HUES64 (cell line): ENCODE results near the gene SLC35F6.
"Not testable (repeated sequence)": the region's sequence is repeated elsewhere in the genome, so short reads cannot be mapped to it uniquely, and the experiment has no call there.

ENCODE experiments used
- H3K27ac ChIP-seq: 2 replicates; pipeline ENCODE4 v1.7.0; 2013; ENCODE audit warnings: low read depth, low read length, inconsistent platforms
- H3K27me3 ChIP-seq: 2 replicates; pipeline ENCODE4 v1.6.1; 2013; ENCODE audit warnings: mild to moderate bottlenecking, low read length; ENCODE audit not compliant: insufficient read depth
- H3K36me3 ChIP-seq: 2 replicates; pipeline ENCODE4 v1.6.1; 2013; ENCODE audit warnings: mild to moderate bottlenecking, low read length; ENCODE audit not compliant: insufficient read depth
- H3K4me1 ChIP-seq: 2 replicates; pipeline ENCODE4 v1.6.1; 2013; ENCODE audit warnings: mild to moderate bottlenecking, low read length, moderate library complexity; ENCODE audit not compliant: insufficient read depth
- H3K4me3 ChIP-seq: 2 replicates; pipeline ENCODE4 v1.5.1; 2013; ENCODE audit warnings: mild to moderate bottlenecking, low read length, moderate library complexity
- H3K9ac ChIP-seq: 2 replicates; pipeline ENCODE4 v1.6.1; 2013; ENCODE audit warnings: mild to moderate bottlenecking, low read depth, low read length
- H3K9me3 ChIP-seq: 2 replicates; pipeline ENCODE4 v1.6.1; 2013; ENCODE audit warnings: low read depth, low read length; ENCODE audit not compliant: insufficient read depth
- WGBS: fragments of 150-250, 120-280 bp; methylation state at CpG from one replicate; pipeline ENCODE4 v1.1.7; 2013; ENCODE audit warnings: missing lambda C conversion rate; 5-methylcytosine and 5-hydroxymethylcytosine counted together

Gene SLC35F6

GRCh38 chr2:26811791-26812694, 48.0 kb downstream of the SLC35F6 start:
- Histone ChIP-seq H3K9ac (no peak overlapping the region), H3K4me1 (peaks cover 3% of the 10 kb centered on the region; the same call in 1 of the 2 replicates), H3K4me3 (no peak overlapping the region), H3K9me3 (no peaks in the 10 kb centered on the region), H3K27ac (no peak overlapping the region), H3K36me3 (no peaks in the 10 kb centered on the region), H3K27me3 (no peaks in the 10 kb centered on the region)
- 78% methylated on average over 14 of the region's 14 CpGs for WGBS

DNA sequence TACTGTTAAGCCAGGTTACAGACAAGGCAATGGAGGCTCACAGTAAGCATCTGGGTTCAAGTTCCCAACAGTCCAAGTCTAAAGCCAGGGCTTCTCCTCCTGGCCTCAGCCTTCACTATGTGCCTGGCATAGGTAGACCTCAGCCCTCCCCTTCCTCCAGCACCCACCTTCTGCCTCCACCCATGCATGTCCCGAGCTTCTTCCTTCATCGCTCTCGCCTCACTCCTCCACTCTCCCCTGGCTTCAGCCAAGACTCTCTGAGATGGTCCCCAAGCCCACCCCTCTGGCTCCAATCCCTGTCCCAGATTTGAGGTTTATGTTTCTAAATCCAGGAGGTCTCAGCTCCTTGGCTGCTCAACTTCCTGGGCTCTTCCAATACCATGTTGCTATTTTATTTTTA, 48.6 kb downstream of the SLC35F6 start:
- no peak overlapping the region for H3K4me3 ChIP-seq
- WGBS: 91% methylated on average over 3 of the region's 3 CpGs
- no peak overlapping the region for H3K9ac ChIP-seq
- peaks cover under 1% of the 10 kb centered on the region; the same call in 1 of the 2 replicates for H3K4me1 ChIP-seq
- no peaks in the 10 kb centered on the region for H3K27me3 ChIP-seq
- no peaks in the 10 kb centered on the region for H3K36me3 ChIP-seq
- no peak overlapping the region for H3K27ac ChIP-seq
- no peaks in the 10 kb centered on the region for H3K9me3 ChIP-seq

GRCh38 chr2:26814072-26814765, 50.1 kb downstream of the SLC35F6 start:
- 97% methylated on average over 52 of the region's 52 CpGs for WGBS

GRCh38 chr2:26816893-26817292, 52.8 kb downstream of the SLC35F6 start:
- no peak overlapping the region for H3K9ac ChIP-seq
- H3K27me3 ChIP-seq: no peaks in the 10 kb centered on the region
- 68% methylated on average over 3 of the region's 3 CpGs for WGBS
- H3K27ac ChIP-seq: no peak overlapping the region
- H3K4me3 ChIP-seq: no peak overlapping the region
- no peaks in the 10 kb centered on the region; the same call in 1 of the 2 replicates for H3K4me1 ChIP-seq
- H3K36me3 ChIP-seq: no peaks in the 10 kb centered on the region
- no peaks in the 10 kb centered on the region for H3K9me3 ChIP-seq

More at GRCh38 chr2:26814072-26814765, 50.1 kb downstream of the SLC35F6 start:
- H3K27ac ChIP-seq, H3K9ac ChIP-seq, H3K36me3 ChIP-seq, H3K4me3 ChIP-seq, H3K27me3 ChIP-seq, H3K9me3 ChIP-seq, H3K4me1 ChIP-seq: not testable (repeated sequence)

- H3K36me3 ChIP-seq: no peaks in the 10 kb centered on the region
- no peak overlapping the region for H3K4me3 ChIP-seq
- H3K9ac ChIP-seq: no peak overlapping the region
- no peak overlapping the region for H3K27ac ChIP-seq
- WGBS: 93% methylated on average over 5 of the region's 5 CpGs
- no peaks in the 10 kb centered on the region for H3K4me1 ChIP-seq
- no peaks in the 10 kb centered on the region for H3K9me3 ChIP-seq
- no peaks in the 10 kb centered on the region for H3K27me3 ChIP-seq
Measured at GRCh38 chr2:26818255-26818654, 54.2 kb downstream of the SLC35F6 start.

GRCh38 chr2:26818972-26819371, 54.9 kb downstream of the SLC35F6 start:
- Histone ChIP-seq H3K4me3 (no peak overlapping the region), H3K27me3 (no peaks in the 10 kb centered on the region)
- WGBS: 89% methylated on average over 6 of the region's 6 CpGs

DNA sequence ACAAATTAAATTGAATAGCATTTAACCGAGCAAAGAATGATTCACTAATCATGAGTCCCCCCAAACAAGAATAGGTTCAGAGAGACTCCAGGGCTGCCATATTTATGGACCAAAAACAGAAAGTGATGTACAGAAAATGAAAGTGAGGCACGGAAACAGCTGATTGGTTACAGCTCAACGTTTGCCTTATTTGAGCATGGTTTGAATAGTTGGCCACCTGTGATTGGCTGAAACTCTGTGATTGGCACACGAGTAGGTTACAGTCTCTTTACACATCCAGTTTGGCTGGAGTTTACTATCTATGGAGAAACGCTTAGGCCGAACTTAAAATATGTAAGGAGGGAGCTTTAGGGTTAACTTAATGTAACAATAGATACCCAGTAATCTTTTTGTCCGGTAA, 56.8 kb downstream of the SLC35F6 start:
- WGBS: 89% methylated on average over 5 of the region's 7 CpGs
- no peaks in the 10 kb centered on the region for H3K36me3 ChIP-seq
- no peaks in the 10 kb centered on the region for H3K9me3 ChIP-seq
- H3K27ac ChIP-seq: no peak overlapping the region
- no peaks in the 10 kb centered on the region for H3K27me3 ChIP-seq
- H3K4me3 ChIP-seq: no peak overlapping the region
- no peaks in the 10 kb centered on the region for H3K4me1 ChIP-seq
- no peak overlapping the region for H3K9ac ChIP-seq

More at GRCh38 chr2:26818972-26819371, 54.9 kb downstream of the SLC35F6 start:
- Histone ChIP-seq H3K36me3 (no peaks in the 10 kb centered on the region), H3K4me1 (no peaks in the 10 kb centered on the region), H3K9ac (no peak overlapping the region), H3K9me3 (no peaks in the 10 kb centered on the region), H3K27ac (no peak overlapping the region)

DNA sequence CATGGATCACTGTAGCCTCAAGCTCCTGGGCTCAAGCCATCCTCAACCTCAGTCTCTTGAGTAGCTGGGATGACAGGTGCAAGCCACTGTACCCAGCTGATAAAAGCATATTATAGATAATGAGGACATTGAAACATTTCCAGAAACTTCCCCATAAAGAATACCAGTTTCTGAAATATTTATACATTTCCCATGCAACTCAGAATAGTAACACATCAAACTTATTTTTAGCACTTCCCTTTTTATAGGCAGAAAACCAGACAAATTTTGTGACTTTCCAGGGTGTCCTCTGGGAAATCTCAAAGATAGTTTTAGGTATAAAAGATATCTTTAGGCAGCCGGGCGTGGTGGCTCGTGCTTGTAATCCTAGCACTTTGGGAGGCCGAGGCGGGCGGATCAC, 58.8 kb downstream of the SLC35F6 start:
- no peaks in the 10 kb centered on the region for H3K27me3 ChIP-seq
- H3K27ac ChIP-seq: no peak overlapping the region
- no peaks in the 10 kb centered on the region for H3K4me1 ChIP-seq
- 96% methylated on average over 6 of the region's 6 CpGs for WGBS
- H3K4me3 ChIP-seq: no peak overlapping the region
- no peak overlapping the region for H3K9ac ChIP-seq
- no peaks in the 10 kb centered on the region for H3K36me3 ChIP-seq
- no peaks in the 10 kb centered on the region for H3K9me3 ChIP-seq
